Measurements from ENCODE around the gene FGFRL1.

FGFRL1 gene

GRCh38 chr4:1031956-1032795, 20.8 kb downstream of the FGFRL1 start:
- TF ChIP-seq POLR2AphosphoS5 (IDR thresholded peaks at IDR 0.05; ENCODE audit: borderline replicate concordance, low read depth, low read length): no peak
- Histone ChIP-seq H3K36me3 (ENCODE audit: insufficient read depth, low read length) (no peaks in the 10 kb centered on the region), H3K4me3 (no peak overlapping the region), H3K9me3 (ENCODE audit: low read depth, low read length) (no peaks in the 10 kb centered on the region), H3K27ac (no peak overlapping the region), H3K9ac (ENCODE audit: insufficient read length) (no peak overlapping the region)
- DNase-seq (ENCODE audit: low read depth, low spot score): no peak

GRCh38 chr4:1032861-1033260, 21.4 kb downstream of the FGFRL1 start:
- Histone ChIP-seq H3K27ac (no peak overlapping the region), H3K36me3 (ENCODE audit: insufficient read depth, low read length) (no peaks in the 10 kb centered on the region)

GRCh38 chr4:1033840-1034551, 22.6 kb downstream of the FGFRL1 start:
- H3K27ac ChIP-seq: no peak overlapping the region
- no peak for DNase-seq (ENCODE audit: low read depth, low spot score)
- no peaks in the 10 kb centered on the region for H3K9me3 ChIP-seq (ENCODE audit: low read depth, low read length)
- no peak overlapping the region for H3K9ac ChIP-seq (ENCODE audit: insufficient read length)
- no peak overlapping the region for H3K4me3 ChIP-seq
- TF ChIP-seq EZH2 (IDR thresholded peaks at IDR 0.05): no peak
- TF ChIP-seq POLR2AphosphoS5 (IDR thresholded peaks at IDR 0.05; ENCODE audit: borderline replicate concordance, low read depth, low read length): no peak
- no peaks in the 10 kb centered on the region for H3K36me3 ChIP-seq (ENCODE audit: insufficient read depth, low read length)

More at GRCh38 chr4:1032861-1033260, 21.4 kb downstream of the FGFRL1 start:
- no peaks in the 10 kb centered on the region for H3K9me3 ChIP-seq (ENCODE audit: low read depth, low read length)
- TF ChIP-seq FOXP2 (optimal IDR thresholded peaks at IDR 0.05; ENCODE audit: control extremely low read depth, extremely low read length, insufficient read depth): no peak
- no peak overlapping the region for H3K9ac ChIP-seq (ENCODE audit: insufficient read length)
- no peak overlapping the region for H3K4me3 ChIP-seq
- DNase-seq (ENCODE audit: low read depth, low spot score): no peak

GRCh38 chr4:1035510-1035909, 24.1 kb downstream of the FGFRL1 start:
- no peaks in the 10 kb centered on the region for H3K9me3 ChIP-seq (ENCODE audit: low read depth, low read length)
- H3K27ac ChIP-seq: no peak overlapping the region
- no peaks in the 10 kb centered on the region for H3K36me3 ChIP-seq (ENCODE audit: insufficient read depth, low read length)
- no peak overlapping the region for H3K9ac ChIP-seq (ENCODE audit: insufficient read length)
- no peak overlapping the region for H3K4me3 ChIP-seq
- DNase-seq (ENCODE audit: low read depth, low spot score): no peak
- TF ChIP-seq FOXP2 (optimal IDR thresholded peaks at IDR 0.05; ENCODE audit: control extremely low read depth, extremely low read length, insufficient read depth) (no peak), EZH2 (IDR thresholded peaks at IDR 0.05) (no peak), POLR2AphosphoS5 (IDR thresholded peaks at IDR 0.05; ENCODE audit: borderline replicate concordance, low read depth, low read length) (no peak)

- DNase-seq (ENCODE audit: low read depth, low spot score): no peak
- no peak overlapping the region for H3K9ac ChIP-seq (ENCODE audit: insufficient read length)
- H3K9me3 ChIP-seq (ENCODE audit: low read depth, low read length): no peaks in the 10 kb centered on the region
- no peak overlapping the region for H3K4me3 ChIP-seq
- no peak overlapping the region for H3K27ac ChIP-seq
- no peaks in the 10 kb centered on the region for H3K36me3 ChIP-seq (ENCODE audit: insufficient read depth, low read length)
- no peak for TF ChIP-seq EZH2 (IDR thresholded peaks at IDR 0.05)
- no peak for TF ChIP-seq FOXP2 (optimal IDR thresholded peaks at IDR 0.05; ENCODE audit: control extremely low read depth, extremely low read length, insufficient read depth)
- TF ChIP-seq POLR2AphosphoS5 (IDR thresholded peaks at IDR 0.05; ENCODE audit: borderline replicate concordance, low read depth, low read length): no peak
Observed at GRCh38 chr4:1036095-1036494, 24.7 kb downstream of the FGFRL1 start.

GRCh38 chr4:1036976-1037810, 25.8 kb downstream of the FGFRL1 start:
- no peak overlapping the region for H3K4me3 ChIP-seq
- no peak overlapping the region for H3K27ac ChIP-seq
- H3K9me3 ChIP-seq (ENCODE audit: low read depth, low read length): no peaks in the 10 kb centered on the region
- H3K9ac ChIP-seq (ENCODE audit: insufficient read length): no peak overlapping the region
- no peak for TF ChIP-seq FOXP2 (optimal IDR thresholded peaks at IDR 0.05; ENCODE audit: control extremely low read depth, extremely low read length, insufficient read depth)
- DNase-seq (ENCODE audit: low read depth, low spot score): no peak
- H3K36me3 ChIP-seq (ENCODE audit: insufficient read depth, low read length): no peaks in the 10 kb centered on the region

- Histone ChIP-seq H3K36me3 (ENCODE audit: insufficient read depth, low read length) (no peaks in the 10 kb centered on the region), H3K9ac (ENCODE audit: insufficient read length) (no peak overlapping the region), H3K4me3 (no peak overlapping the region), H3K9me3 (ENCODE audit: low read depth, low read length) (no peaks in the 10 kb centered on the region), H3K27ac (no peak overlapping the region)
- TF ChIP-seq FOXP2 (optimal IDR thresholded peaks at IDR 0.05; ENCODE audit: control extremely low read depth, extremely low read length, insufficient read depth): no peak
- TF ChIP-seq POLR2AphosphoS5 (IDR thresholded peaks at IDR 0.05; ENCODE audit: borderline replicate concordance, low read depth, low read length): no peak
- no peak for TF ChIP-seq EZH2 (IDR thresholded peaks at IDR 0.05)
- DNase-seq (ENCODE audit: low read depth, low spot score): no peak
Observed at GRCh38 chr4:1038948-1039492, 27.6 kb downstream of the FGFRL1 start.

Measured in SK-N-MC (cell line).